T-cell (primary cell): Measurements from ENCODE around the gene DESI1. TPM values are rescaled to one million over a fixed set of nuclear protein-coding genes. Genes with fewer than 3 reads are reported as not detected.
"Not testable (repeated sequence)": the region's sequence is repeated elsewhere in the genome, so short reads cannot be mapped to it uniquely, and the experiment has no call there.

ENCODE experiments used
- ATAC-seq, 4 experiments: fragments of 200-7000 bp in 3 of 4; fragments of 150-1000 bp in 1 of 4; cut with Tn5 transposase; replicated peaks in 1 of 4; 1 replicate in 3 of 4; 2 replicates in 1 of 4; pipeline ENCODE4 v1.10.0; 2021; ENCODE audit warnings: moderate library complexity in 3 of 4, mild to moderate bottlenecking in 2 of 4, moderate number of reproducible peaks in 1 of 4
- CTCF ChIA-PET, 2 donors: fragments of 300-600 bp; sonication (Branson Sonifier 250); formaldehyde crosslinking; loops; one replicate each; lab custom pipeline; 2022; ENCODE audit warnings: antibody characterized with exemption in 2 of 2; lab: Charles Lee
- POLR2A ChIA-PET, 2 donors: fragments of 300-600 bp; sonication (Branson Sonifier 250); formaldehyde crosslinking; loops; one replicate each; lab custom pipeline; 2022; ENCODE audit warnings: antibody characterized with exemption in 2 of 2; lab: Charles Lee
- DNase-seq, 35 experiments: peaks; one replicate each; pipeline versions ENCODE4 v3.0.0 to v3.0.0-alpha.2; 2013 to 2023
- H3K27ac ChIP-seq: one replicate; pipeline ENCODE4 v1.5.1; 2013; ENCODE audit warnings: low read length
- H3K27me3 ChIP-seq, 2 experiments: replicated peaks in 1 of 2; 1 replicate in 1 of 2; 2 replicates in 1 of 2; pipeline versions ENCODE4 v1.6.1 to v1.7.0; 2013; ENCODE audit warnings: low read length in 1 of 2, mixed read lengths in 1 of 2; ENCODE audit not compliant: control insufficient read depth in 2 of 2, insufficient read depth in 2 of 2; ENCODE audit errors: extremely low read depth in 1 of 2
- H3K36me3 ChIP-seq, 2 donors: 1 replicate in 1 of 2; 2 replicates in 1 of 2; pipeline versions ENCODE4 v1.6.1 to v1.7.0; 2013; ENCODE audit warnings: low read length in 1 of 2; ENCODE audit not compliant: control insufficient read depth in 2 of 2, insufficient read depth in 1 of 2; ENCODE audit errors: extremely low read depth in 1 of 2
- H3K4me1 ChIP-seq, 2 experiments: 1 replicate in 1 of 2; 2 replicates in 1 of 2; pipeline versions ENCODE4 v1.6.1 to v1.7.0; 2013; ENCODE audit warnings: low read length in 2 of 2, mixed read lengths in 1 of 2; ENCODE audit not compliant: insufficient read depth in 2 of 2, control insufficient read depth in 1 of 2; ENCODE audit errors: extremely low read depth in 1 of 2
- H3K4me3 ChIP-seq, 2 donors: 1 replicate in 1 of 2; 2 replicates in 1 of 2; pipeline versions ENCODE4 v1.5.1 to v1.7.0; 2013; ENCODE audit warnings: mild to moderate bottlenecking in 2 of 2, low read length in 1 of 2, moderate library complexity in 1 of 2; ENCODE audit not compliant: control insufficient read depth in 1 of 2; ENCODE audit errors: extremely low read depth in 1 of 2
- H3K9me3 ChIP-seq: 2 replicates; pipeline ENCODE4 v1.7.0; 2013
- H3K27ac Mint-ChIP-seq, 2 donors: one replicate each; pipeline ENCODE4 v1.8.0; 2020 to 2021; ENCODE audit warnings: mild to moderate bottlenecking in 2 of 2, mixed read lengths in 2 of 2
- H3K27me3 Mint-ChIP-seq, 2 donors: one replicate each; pipeline ENCODE4 v1.8.0; 2021 to 2022; ENCODE audit warnings: mixed read lengths in 2 of 2
- H3K36me3 Mint-ChIP-seq: one replicate; pipeline ENCODE4 v1.8.0; 2021; ENCODE audit warnings: mixed read lengths
- H3K4me1 Mint-ChIP-seq, 3 donors: one replicate each; pipeline ENCODE4 v1.8.0; 2020 to 2022; ENCODE audit warnings: mixed read lengths in 3 of 3, mild to moderate bottlenecking in 1 of 3
- H3K4me3 Mint-ChIP-seq, 3 donors: one replicate each; pipeline ENCODE4 v1.8.0; 2020 to 2022; ENCODE audit warnings: mild to moderate bottlenecking in 3 of 3, mixed read lengths in 3 of 3, moderate library complexity in 3 of 3
- H3K9me3 Mint-ChIP-seq, 3 donors: one replicate each; pipeline ENCODE4 v1.8.0; 2020 to 2022; ENCODE audit warnings: mixed read lengths in 3 of 3
- WGBS: methylation state at CpG from one replicate; pipeline ENCODE4 v1.1.5; 2013; ENCODE audit warnings: missing lambda C conversion rate; ENCODE audit not compliant: insufficient coverage; 5-methylcytosine and 5-hydroxymethylcytosine counted together
- total RNA-seq, 35 experiments: library from RNA in 6 of 35; stranded (reverse) in 6 of 35; fragments of 120-200 nt in 1 of 35; gene quantifications; one replicate each; pipeline versions ENCODE4 v1.2.1 to v1.2.4 and lab custom pipeline; 2013 to 2026

The DESI1 gene
- total RNA-seq, 5 donors from 2014 or later (not counting 1 experiment from before 2014, with no cell fraction given): 19.9 to 31.3 (median 28.7) TPM

- ChIA-PET CTCF (no interaction called here), POLR2A (no interaction called here)
- no peaks in the 10 kb centered on the region for H3K36me3 Mint-ChIP-seq
- no peak overlapping the region for H3K27ac Mint-ChIP-seq
- no peaks in the 10 kb centered on the region for H3K36me3 ChIP-seq
- no peak overlapping the region for H3K27ac ChIP-seq
- H3K27me3 ChIP-seq: peaks cover 6 to 71% of the 10 kb centered on the region in 2 experiments
- no peak for DNase-seq
- H3K4me1 ChIP-seq: peaks cover 0 to 3% of the 10 kb centered on the region in 2 experiments
- H3K27me3 Mint-ChIP-seq: peaks cover 14 to 59% of the 10 kb centered on the region in 2 donors
- no peaks in the 10 kb centered on the region for H3K9me3 ChIP-seq
- H3K4me3 Mint-ChIP-seq: no peak overlapping the region
- no peak overlapping the region for H3K4me3 ChIP-seq
- H3K4me1 Mint-ChIP-seq: peaks cover 0 to 3% (median 0%) of the 10 kb centered on the region in 3 donors
- WGBS: no CpG with 5 or more reads among the region's 6 CpGs
- H3K9me3 Mint-ChIP-seq: no peaks in the 10 kb centered on the region
- no peak for ATAC-seq
Measured at GRCh38 chr22:41560095-41560471, 60.8 kb downstream of the DESI1 start.

GRCh38 chr22:41558241-41558630, 62.6 kb downstream of the DESI1 start:
- H3K9me3 ChIP-seq, DNase-seq, H3K4me1 Mint-ChIP-seq, ATAC-seq, CTCF ChIA-PET, H3K4me3 ChIP-seq, H3K4me3 Mint-ChIP-seq, POLR2A ChIA-PET, H3K4me1 ChIP-seq, H3K27ac ChIP-seq, H3K36me3 ChIP-seq, H3K36me3 Mint-ChIP-seq, H3K27ac Mint-ChIP-seq, H3K9me3 Mint-ChIP-seq: not testable (repeated sequence)
- peaks cover 6 to 75% of the 10 kb centered on the region in 2 experiments for H3K27me3 ChIP-seq
- 95% methylated on average over 7 of the region's 13 CpGs for WGBS
- peaks cover 14 to 62% of the 10 kb centered on the region in 2 donors for H3K27me3 Mint-ChIP-seq

- Histone ChIP-seq H3K4me3 (no peak overlapping the region), H3K27ac (no peak overlapping the region), H3K27me3 (peaks cover 6 to 73% of the 10 kb centered on the region in 2 experiments), H3K4me1 (peaks cover 0 to 3% of the 10 kb centered on the region in 2 experiments), H3K36me3 (no peaks in the 10 kb centered on the region), H3K9me3 (no peaks in the 10 kb centered on the region)
- CTCF ChIA-PET: no interaction called here
- no peaks in the 10 kb centered on the region for H3K36me3 Mint-ChIP-seq
- H3K27me3 Mint-ChIP-seq: peaks cover 14 to 63% of the 10 kb centered on the region in 2 donors
- ATAC-seq (no peak), DNase-seq (no peak)
- H3K4me3 Mint-ChIP-seq: no peak overlapping the region
- H3K9me3 Mint-ChIP-seq: no peaks in the 10 kb centered on the region
- no peak overlapping the region for H3K27ac Mint-ChIP-seq
- POLR2A ChIA-PET: no interaction called here
- WGBS: 73% methylated on average over 10 of the region's 19 CpGs
- H3K4me1 Mint-ChIP-seq: peaks cover 0 to 3% (median 0%) of the 10 kb centered on the region in 3 donors
Measured at GRCh38 chr22:41557401-41558240, 63.2 kb downstream of the DESI1 start.

- Histone ChIP-seq H3K4me1 (peaks cover 0 to 3% of the 10 kb centered on the region in 2 experiments), H3K36me3 (no peaks in the 10 kb centered on the region), H3K27ac (no peak overlapping the region), H3K4me3 (no peak overlapping the region), H3K27me3 (peaks cover 6 to 62% of the 10 kb centered on the region in 2 experiments), H3K9me3 (no peaks in the 10 kb centered on the region)
- Mint-ChIP-seq H3K36me3 (no peaks in the 10 kb centered on the region), H3K27ac (no peak overlapping the region), H3K27me3 (peaks cover 14 to 55% of the 10 kb centered on the region in 2 donors), H3K4me1 (peaks cover 0 to 3% (median 0%) of the 10 kb centered on the region in 3 donors), H3K4me3 (no peak overlapping the region), H3K9me3 (no peaks in the 10 kb centered on the region)
- DNase-seq (no peak), ATAC-seq (no peak)
- POLR2A ChIA-PET: no interaction called here
- WGBS: 93% methylated on average over 10 of the region's 10 CpGs
- CTCF ChIA-PET: no interaction called here
Measured at GRCh38 chr22:41556561-41556960, 64.3 kb downstream of the DESI1 start.

- WGBS: 75% methylated on average over 4 of the region's 7 CpGs
Measured at GRCh38 chr22:41555325-41555982, 65.4 kb downstream of the DESI1 start.

GRCh38 chr22:41551877-41552582, 68.8 kb downstream of the DESI1 start:
- Histone ChIP-seq H3K27ac (no peak overlapping the region), H3K9me3 (no peaks in the 10 kb centered on the region), H3K4me1 (no peaks in the 10 kb centered on the region), H3K4me3 (no peak overlapping the region), H3K27me3 (peaks cover 0 to 27% of the 10 kb centered on the region in 2 experiments), H3K36me3 (no peaks in the 10 kb centered on the region)
- H3K4me1 Mint-ChIP-seq: peaks cover 0 to 3% (median 0%) of the 10 kb centered on the region in 3 donors
- ATAC-seq: no peak
- H3K9me3 Mint-ChIP-seq: no peaks in the 10 kb centered on the region
- ChIA-PET POLR2A (interaction anchor here in 1 of 2 donors (0.6 kb wide), 1 partner anchor 69 kb away, joined by 3 read pairs; the partner anchor contains the start of gene XRCC6), CTCF (interaction anchor here in 1 of 2 donors (0.6 kb wide), 1 partner anchor 396 kb away, joined by 5 read pairs; no protein-coding TSS in a partner anchor)
- 70% methylated on average over 8 of the region's 11 CpGs for WGBS
- H3K36me3 Mint-ChIP-seq: no peaks in the 10 kb centered on the region
- no peak for DNase-seq
- H3K27ac Mint-ChIP-seq: no peak overlapping the region
- H3K27me3 Mint-ChIP-seq: peaks cover 0 to 21% of the 10 kb centered on the region in 2 donors
- H3K4me3 Mint-ChIP-seq: no peak overlapping the region

More at GRCh38 chr22:41555325-41555982, 65.4 kb downstream of the DESI1 start:
- H3K36me3 ChIP-seq: no peaks in the 10 kb centered on the region
- ChIA-PET POLR2A (no interaction called here), CTCF (no interaction called here)
- no peak for ATAC-seq
- H3K9me3 ChIP-seq: no peaks in the 10 kb centered on the region
- Mint-ChIP-seq H3K4me1 (peaks cover 0 to 3% (median 0%) of the 10 kb centered on the region in 3 donors), H3K27ac (no peak overlapping the region), H3K4me3 (no peak overlapping the region), H3K9me3 (no peaks in the 10 kb centered on the region), H3K36me3 (no peaks in the 10 kb centered on the region), H3K27me3 (peaks cover 6 to 45% of the 10 kb centered on the region in 2 donors)
- no peak overlapping the region for H3K27ac ChIP-seq
- peaks cover 0 to 3% of the 10 kb centered on the region in 2 experiments for H3K4me1 ChIP-seq
- no peak overlapping the region for H3K4me3 ChIP-seq
- DNase-seq: no peak
- H3K27me3 ChIP-seq: peaks cover 2 to 51% of the 10 kb centered on the region in 2 experiments
